T-helper 2 cell treated with Interferon-gamma antibody and Interleukin-4, amounts not matched to agents 100 ng/mL and 5 ng/mL, for 36 hours (primary cell): Measurements from ENCODE around the gene KRT83. TPM values are rescaled to one million over a fixed set of nuclear protein-coding genes. Genes with fewer than 3 reads are reported as not detected.
"Not testable (repeated sequence)": the region's sequence is repeated elsewhere in the genome, so short reads cannot be mapped to it uniquely, and the experiment has no call there.

ENCODE experiments used
- intact Hi-C: fragments of 100-400 bp; cut with micrococcal nuclease; formaldehyde crosslinking; loops from one replicate; pipeline ENCODE4 v1.15.1; 2023
- total RNA-seq: library from RNA; stranded (reverse); gene quantifications from 2 replicates; pipeline ENCODE4 v1.2.3, GENCODE V29; 2022

Gene KRT83
- total RNA-seq, 1 donor from 2014 or later, result not detected

GRCh38 chr12:52332381-52332780, 11.2 kb upstream of the KRT83 start:
- intact Hi-C loops, result no loop called here

GRCh38 chr12:52331833-52332232, 10.6 kb upstream of the KRT83 start:
- intact Hi-C loops, result no loop called here

- intact Hi-C loops, result no loop called here
Observed at GRCh38 chr12:52331039-52331438, 9.8 kb upstream of the KRT83 start.

GRCh38 chr12:52327830-52328500, 6.8 kb upstream of the KRT83 start:
- intact Hi-C loops, result loop anchor here (1.0 kb wide), 2 partner anchors 172 to 176 kb away; no protein-coding TSS in a partner anchor

- intact Hi-C loops, result loop anchor here (1.0 kb wide), 2 partner anchors 171 to 175 kb away; no protein-coding TSS in a partner anchor
Observed at GRCh38 chr12:52327052-52327829, 6.0 kb upstream of the KRT83 start.

GRCh38 chr12:52324153-52324444, 2.9 kb upstream of the KRT83 start:
- intact Hi-C loops, result no loop called here

- intact Hi-C loops, result no loop called here
Observed at GRCh38 chr12:52323416-52324152, 2.4 kb upstream of the KRT83 start.

GRCh38 chr12:52323001-52323400, 1.8 kb upstream of the KRT83 start:
- intact Hi-C loops, result no loop called here

- intact Hi-C loops, result no loop called here
Observed at GRCh38 chr12:52322069-52322468, 871 bp upstream of the KRT83 start.

- intact Hi-C loops, result no loop called here
Observed at GRCh38 chr12:52321418-52321817, 220 bp upstream of the KRT83 start.

GRCh38 chr12:52319097-52319496, 2.1 kb downstream of the KRT83 start:
- intact Hi-C loops, result no loop called here

- intact Hi-C loops, result no loop called here
Observed at GRCh38 chr12:52318241-52318990, 2.8 kb downstream of the KRT83 start.

- intact Hi-C loops, result no loop called here
Observed at GRCh38 chr12:52317468-52318052, 3.6 kb downstream of the KRT83 start.

- intact Hi-C loops, result no loop called here
Observed at GRCh38 chr12:52316701-52317100, 4.5 kb downstream of the KRT83 start.

- intact Hi-C loops, result no loop called here
Observed at GRCh38 chr12:52316290-52316689, 4.9 kb downstream of the KRT83 start.

- intact Hi-C loops, result not testable (repeated sequence)
Observed at GRCh38 chr12:52315721-52316120, 5.5 kb downstream of the KRT83 start.

GRCh38 chr12:52314511-52314910, 6.7 kb downstream of the KRT83 start:
- intact Hi-C loops, result no loop called here

- intact Hi-C loops, result no loop called here
Observed at GRCh38 chr12:52313926-52314325, 7.3 kb downstream of the KRT83 start.

- intact Hi-C loops, result no loop called here
Observed at GRCh38 chr12:52313461-52313860, 7.7 kb downstream of the KRT83 start.

GRCh38 chr12:52312086-52312485, 9.1 kb downstream of the KRT83 start:
- intact Hi-C loops, result no loop called here

- intact Hi-C loops, result no loop called here
Observed at GRCh38 chr12:52311285-52311648, 9.9 kb downstream of the KRT83 start.
